Activated naive CD8-positive, alpha-beta T cell treated with anti-CD3 and anti-CD28 coated beads, Interleukin-2, amount 50 U/mL, for 24 hours (primary cell): ENCODE results near the gene PPIL6.

ENCODE experiments used
- ATAC-seq: fragments of 150-1000 bp; cut with Tn5 transposase; one replicate; pipeline ENCODE4 v1.10.0; 2021
- DNase-seq: peaks from one replicate; pipeline ENCODE4 v3.0.0; 2021
- H3K27ac Mint-ChIP-seq: one replicate; pipeline ENCODE4 v1.8.0; 2021; ENCODE audit warnings: mild to moderate bottlenecking, mixed read lengths
- H3K27me3 Mint-ChIP-seq: one replicate; pipeline ENCODE4 v1.8.0; 2021; ENCODE audit warnings: mixed read lengths
- H3K36me3 Mint-ChIP-seq: one replicate; pipeline ENCODE4 v1.8.0; 2021; ENCODE audit warnings: low read depth, mixed read lengths
- H3K4me1 Mint-ChIP-seq: one replicate; pipeline ENCODE4 v1.8.0; 2021; ENCODE audit warnings: mixed read lengths
- H3K4me3 Mint-ChIP-seq: one replicate; pipeline ENCODE4 v1.8.0; 2021; ENCODE audit warnings: mild to moderate bottlenecking, moderate library complexity, mixed read lengths
- H3K9me3 Mint-ChIP-seq: one replicate; pipeline ENCODE4 v1.8.0; 2021; ENCODE audit warnings: mixed read lengths

Gene PPIL6

DNA sequence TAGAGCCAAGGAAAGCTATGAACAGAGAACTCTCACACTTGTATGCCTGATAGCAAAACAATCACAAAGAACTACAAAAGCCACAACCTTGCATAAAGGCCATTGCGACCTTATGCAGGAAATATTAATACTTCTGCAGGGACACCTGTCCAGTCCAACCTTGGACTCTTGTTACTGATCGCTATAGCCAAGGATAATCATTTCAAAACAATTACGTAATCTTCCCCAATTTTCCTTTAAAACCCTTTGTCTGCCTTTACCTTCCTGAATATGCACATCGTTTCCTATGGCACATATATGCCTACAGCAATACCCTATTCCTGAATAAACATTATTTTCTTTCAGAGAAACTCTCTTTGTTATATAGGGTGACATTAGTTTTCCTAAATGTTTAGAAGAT lies 22.8 kb downstream of the PPIL6 start:
- H3K9me3 Mint-ChIP-seq: no peaks in the 10 kb centered on the region
- H3K36me3 Mint-ChIP-seq: no peaks in the 10 kb centered on the region
- ATAC-seq (no peak), DNase-seq (no peak)
- H3K27me3 Mint-ChIP-seq: no peaks in the 10 kb centered on the region
- H3K4me3 Mint-ChIP-seq: no peak overlapping the region
- H3K4me1 Mint-ChIP-seq: no peaks in the 10 kb centered on the region
- H3K27ac Mint-ChIP-seq: no peak overlapping the region

- Mint-ChIP-seq H3K36me3 (no peaks in the 10 kb centered on the region), H3K27me3 (peaks cover 2% of the 10 kb centered on the region), H3K9me3 (no peaks in the 10 kb centered on the region), H3K27ac (no peak overlapping the region), H3K4me1 (no peaks in the 10 kb centered on the region), H3K4me3 (no peak overlapping the region)
- ATAC-seq: no peak
- no peak for DNase-seq
Observed at GRCh38 chr6:109411034-109411433, 29.4 kb downstream of the PPIL6 start.

- no peaks in the 10 kb centered on the region for H3K4me1 Mint-ChIP-seq
- no peak for DNase-seq
- H3K27me3 Mint-ChIP-seq: peaks cover 2% of the 10 kb centered on the region
Observed at GRCh38 chr6:109406196-109406595, 34.2 kb downstream of the PPIL6 start.

DNA sequence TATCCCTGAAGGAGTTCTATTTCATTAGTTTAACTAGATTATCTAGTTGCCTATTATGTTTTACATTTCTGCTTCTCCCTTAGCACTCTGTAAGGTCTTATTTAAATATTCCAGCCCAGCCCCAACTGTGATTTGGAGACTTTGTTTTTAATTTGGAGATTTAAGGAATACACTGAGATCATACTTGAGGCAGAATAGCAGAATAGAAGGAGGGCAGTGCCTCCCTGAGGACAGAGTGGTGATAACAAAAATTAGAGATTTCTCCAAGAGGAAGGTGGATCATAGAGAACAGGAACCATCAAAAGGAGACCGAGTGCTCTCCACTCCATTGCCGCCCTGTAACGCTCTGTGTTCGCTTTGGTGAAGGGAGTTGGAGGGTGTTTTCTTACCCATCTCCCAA lies 43.4 kb downstream of the PPIL6 start:
- no peak overlapping the region for H3K27ac Mint-ChIP-seq
- no peaks in the 10 kb centered on the region for H3K9me3 Mint-ChIP-seq
- H3K4me1 Mint-ChIP-seq: peaks cover 5% of the 10 kb centered on the region
- no peaks in the 10 kb centered on the region for H3K36me3 Mint-ChIP-seq
- DNase-seq (no peak), ATAC-seq (no peak)
- H3K4me3 Mint-ChIP-seq: no peak overlapping the region
- no peaks in the 10 kb centered on the region for H3K27me3 Mint-ChIP-seq

More at GRCh38 chr6:109406196-109406595, 34.2 kb downstream of the PPIL6 start:
- no peaks in the 10 kb centered on the region for H3K9me3 Mint-ChIP-seq
- no peak for ATAC-seq
- H3K4me3 Mint-ChIP-seq: no peak overlapping the region
- no peak overlapping the region for H3K27ac Mint-ChIP-seq
- H3K36me3 Mint-ChIP-seq: no peaks in the 10 kb centered on the region

DNA sequence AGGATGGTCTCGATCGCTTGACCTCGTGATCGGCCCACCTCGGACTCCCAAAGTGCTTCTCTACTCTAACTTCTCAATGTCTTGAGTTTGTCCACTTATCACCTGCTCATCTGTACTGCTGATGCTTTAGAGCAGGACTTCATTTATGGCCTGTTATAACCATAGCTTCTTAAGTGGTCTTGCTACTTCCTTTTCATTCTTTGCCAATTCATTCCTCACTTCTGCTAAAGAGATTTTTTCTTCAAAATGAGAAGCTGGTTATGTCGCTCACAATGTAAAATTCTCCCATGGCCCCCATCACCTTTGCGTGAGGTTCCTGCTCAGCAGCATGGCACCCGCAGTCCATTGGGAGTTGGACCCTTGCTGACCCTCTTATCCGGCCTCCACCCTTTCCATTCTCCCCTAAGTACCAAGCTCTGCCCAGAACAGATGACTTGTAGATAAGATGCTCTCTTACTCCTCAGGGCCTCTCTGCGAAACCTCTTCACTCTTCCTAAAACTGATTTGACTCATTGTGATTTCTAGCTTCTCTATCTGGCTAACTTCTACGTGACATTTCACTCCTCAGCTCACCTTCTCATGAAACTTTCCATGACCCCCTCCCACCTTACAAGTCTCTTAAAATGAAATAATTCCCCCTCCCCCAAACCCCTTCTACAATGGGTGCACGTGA lies 44.2 kb downstream of the PPIL6 start:
- no peak overlapping the region for H3K27ac Mint-ChIP-seq
- no peaks in the 10 kb centered on the region for H3K27me3 Mint-ChIP-seq
- no peaks in the 10 kb centered on the region for H3K36me3 Mint-ChIP-seq
- no peak for ATAC-seq
- no peak overlapping the region for H3K4me3 Mint-ChIP-seq
- no peaks in the 10 kb centered on the region for H3K9me3 Mint-ChIP-seq
- no peak for DNase-seq
- peaks cover 9% of the 10 kb centered on the region for H3K4me1 Mint-ChIP-seq

DNA sequence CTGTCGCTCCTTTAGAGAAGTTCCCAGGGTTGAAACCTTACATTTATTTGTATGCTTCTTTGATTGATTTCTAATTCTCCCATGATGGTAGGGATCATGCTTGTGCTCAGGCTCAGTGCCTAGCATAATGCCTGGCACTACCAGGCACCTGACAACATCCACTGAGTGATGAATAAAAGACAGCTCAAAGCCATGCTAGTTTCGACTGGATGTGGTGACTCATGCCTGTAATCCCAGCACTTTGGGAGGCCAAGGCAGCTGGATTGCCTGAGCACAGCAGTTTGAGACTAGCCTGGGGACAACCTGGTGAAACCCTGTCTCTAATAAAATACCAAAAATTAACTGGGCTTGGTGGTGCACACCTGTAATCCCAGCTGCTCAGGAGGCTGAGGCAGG lies 46.5 kb downstream of the PPIL6 start:
- no peaks in the 10 kb centered on the region for H3K27me3 Mint-ChIP-seq
- no peak for ATAC-seq
- H3K36me3 Mint-ChIP-seq: no peaks in the 10 kb centered on the region
- H3K9me3 Mint-ChIP-seq: no peaks in the 10 kb centered on the region
- H3K27ac Mint-ChIP-seq: no peak overlapping the region
- no peak for DNase-seq
- H3K4me1 Mint-ChIP-seq: peaks cover 16% of the 10 kb centered on the region
- no peak overlapping the region for H3K4me3 Mint-ChIP-seq

DNA sequence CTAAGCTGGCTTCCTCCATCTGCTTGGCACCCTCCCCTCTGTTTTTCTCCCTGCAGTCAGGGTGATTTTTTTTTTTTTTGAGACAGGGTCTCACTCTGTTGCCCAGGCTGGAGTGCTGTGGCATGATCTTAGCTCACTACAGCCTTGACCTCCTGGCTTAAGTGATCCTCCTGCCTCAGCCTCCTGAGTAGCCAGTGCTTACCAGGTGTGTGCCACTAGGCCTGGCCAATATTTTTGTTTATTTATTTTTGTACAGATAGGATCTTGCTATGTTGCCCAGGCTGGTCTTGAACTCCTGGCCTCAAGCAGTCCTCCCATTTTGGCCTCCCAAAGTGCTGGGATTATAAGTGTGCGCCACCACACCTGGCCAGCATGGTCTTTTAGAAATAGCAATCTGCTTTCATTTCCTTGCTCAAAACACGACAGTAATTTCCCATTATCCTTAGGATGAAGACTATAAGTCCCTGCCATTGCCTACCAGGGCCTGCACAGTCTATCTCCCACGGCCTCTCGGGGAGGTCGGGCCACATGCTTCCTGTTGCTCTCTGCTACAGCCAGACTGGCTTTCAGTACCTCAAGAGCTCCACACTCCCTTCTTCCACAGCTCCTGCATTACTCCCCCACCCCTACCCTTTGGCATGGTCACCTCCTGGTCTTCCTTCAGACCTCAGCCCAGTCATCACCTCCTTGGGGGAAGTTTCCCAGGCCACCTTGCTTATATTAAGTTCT lies 47.1 kb downstream of the PPIL6 start:
- no peaks in the 10 kb centered on the region for H3K36me3 Mint-ChIP-seq
- H3K27me3 Mint-ChIP-seq: no peaks in the 10 kb centered on the region
- H3K4me1 Mint-ChIP-seq: peaks cover 16% of the 10 kb centered on the region
- no peak for DNase-seq
- ATAC-seq: no peak
- H3K9me3 Mint-ChIP-seq: no peaks in the 10 kb centered on the region
- H3K27ac Mint-ChIP-seq: no peak overlapping the region
- no peak overlapping the region for H3K4me3 Mint-ChIP-seq

DNA sequence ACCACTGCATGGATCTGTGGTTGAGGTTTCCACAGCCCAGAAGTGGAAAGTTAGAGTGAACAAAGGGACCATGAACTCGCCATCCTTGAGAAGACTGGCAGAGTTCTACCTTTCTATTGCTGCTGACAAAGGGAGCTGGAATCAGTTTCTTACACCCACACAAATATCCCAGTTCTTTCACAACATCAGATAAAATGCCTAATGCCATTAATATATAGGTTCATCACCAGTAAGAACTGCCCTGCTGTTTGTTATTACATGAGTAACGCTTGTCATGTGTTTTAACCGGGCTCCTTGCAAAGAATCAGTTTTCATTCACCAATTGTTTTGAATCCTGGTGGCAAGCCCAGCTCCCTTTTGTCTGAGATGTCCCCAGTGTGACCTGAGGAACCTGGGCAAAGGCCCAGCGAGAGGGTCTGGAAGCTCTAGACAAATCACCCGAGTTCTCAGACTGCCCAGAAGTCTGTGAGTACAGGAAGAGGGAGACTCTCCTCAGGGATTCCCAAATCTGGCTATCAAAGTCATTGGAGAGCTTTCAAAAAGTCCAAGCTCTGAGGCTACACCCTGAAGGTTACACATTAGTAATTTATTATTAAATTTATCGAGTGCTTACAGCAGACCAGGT lies 50.7 kb downstream of the PPIL6 start:
- peaks cover 13% of the 10 kb centered on the region for H3K4me1 Mint-ChIP-seq
- H3K27me3 Mint-ChIP-seq: no peaks in the 10 kb centered on the region
- no peaks in the 10 kb centered on the region for H3K9me3 Mint-ChIP-seq
- H3K27ac Mint-ChIP-seq: no peak overlapping the region
- ATAC-seq (no peak), DNase-seq (no peak)
- H3K36me3 Mint-ChIP-seq: no peaks in the 10 kb centered on the region
- no peak overlapping the region for H3K4me3 Mint-ChIP-seq

DNA sequence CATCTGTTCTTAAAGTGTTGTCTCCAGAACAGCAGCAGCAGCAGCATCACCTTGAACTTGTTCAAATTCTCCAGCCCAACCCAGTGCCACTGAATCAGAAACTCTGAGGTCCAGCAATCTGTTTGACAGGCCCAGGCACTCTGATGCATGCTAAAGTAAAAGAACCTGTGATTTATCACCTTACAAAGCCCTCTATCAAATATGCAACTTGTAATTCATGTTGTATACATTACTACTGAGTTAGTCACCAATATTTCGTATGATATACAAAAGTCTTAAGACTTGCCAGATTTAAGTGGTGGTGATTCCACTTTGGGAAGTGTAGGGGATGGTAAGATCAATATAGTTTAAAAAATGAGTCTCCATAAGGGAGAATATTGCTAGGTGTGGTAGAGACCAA lies 52.2 kb downstream of the PPIL6 start:
- H3K27me3 Mint-ChIP-seq: no peaks in the 10 kb centered on the region
- H3K9me3 Mint-ChIP-seq: no peaks in the 10 kb centered on the region
- no peak overlapping the region for H3K4me3 Mint-ChIP-seq
- H3K36me3 Mint-ChIP-seq: no peaks in the 10 kb centered on the region
- ATAC-seq (no peak), DNase-seq (no peak)
- H3K4me1 Mint-ChIP-seq: peaks cover 27% of the 10 kb centered on the region
- H3K27ac Mint-ChIP-seq: no peak overlapping the region

DNA sequence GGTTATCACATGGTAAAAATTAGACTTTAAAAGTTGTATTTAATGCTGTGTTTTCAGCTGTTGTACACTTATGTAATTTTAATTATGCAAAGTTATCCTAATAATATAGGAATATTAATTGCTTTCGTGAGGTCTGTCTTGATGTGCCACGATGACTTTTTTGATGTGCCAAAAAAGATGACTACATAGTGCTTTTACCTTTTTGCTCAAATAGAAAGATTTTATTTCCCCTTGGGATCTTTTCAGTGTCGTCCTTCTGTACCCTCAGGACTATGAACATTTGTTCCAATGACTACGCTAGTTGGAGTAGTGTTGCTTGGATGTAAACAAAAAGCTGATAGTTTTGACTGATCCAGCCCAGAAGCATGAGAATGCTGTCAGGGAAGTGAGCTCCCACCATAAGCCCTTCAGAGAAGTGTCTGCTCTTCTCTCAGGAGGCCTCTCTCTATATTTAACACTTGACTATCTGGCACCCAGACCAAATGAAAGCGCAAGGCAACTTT lies 56.9 kb downstream of the PPIL6 start:
- H3K4me1 Mint-ChIP-seq: peaks cover 37% of the 10 kb centered on the region
- ATAC-seq: no peak
- no peaks in the 10 kb centered on the region for H3K9me3 Mint-ChIP-seq
- no peak for DNase-seq
- peaks cover 16% of the 10 kb centered on the region for H3K36me3 Mint-ChIP-seq
- no peaks in the 10 kb centered on the region for H3K27me3 Mint-ChIP-seq
- H3K4me3 Mint-ChIP-seq: peak overlapping the region; percentile 85
- peak overlapping the region; percentile 99 for H3K27ac Mint-ChIP-seq

DNA sequence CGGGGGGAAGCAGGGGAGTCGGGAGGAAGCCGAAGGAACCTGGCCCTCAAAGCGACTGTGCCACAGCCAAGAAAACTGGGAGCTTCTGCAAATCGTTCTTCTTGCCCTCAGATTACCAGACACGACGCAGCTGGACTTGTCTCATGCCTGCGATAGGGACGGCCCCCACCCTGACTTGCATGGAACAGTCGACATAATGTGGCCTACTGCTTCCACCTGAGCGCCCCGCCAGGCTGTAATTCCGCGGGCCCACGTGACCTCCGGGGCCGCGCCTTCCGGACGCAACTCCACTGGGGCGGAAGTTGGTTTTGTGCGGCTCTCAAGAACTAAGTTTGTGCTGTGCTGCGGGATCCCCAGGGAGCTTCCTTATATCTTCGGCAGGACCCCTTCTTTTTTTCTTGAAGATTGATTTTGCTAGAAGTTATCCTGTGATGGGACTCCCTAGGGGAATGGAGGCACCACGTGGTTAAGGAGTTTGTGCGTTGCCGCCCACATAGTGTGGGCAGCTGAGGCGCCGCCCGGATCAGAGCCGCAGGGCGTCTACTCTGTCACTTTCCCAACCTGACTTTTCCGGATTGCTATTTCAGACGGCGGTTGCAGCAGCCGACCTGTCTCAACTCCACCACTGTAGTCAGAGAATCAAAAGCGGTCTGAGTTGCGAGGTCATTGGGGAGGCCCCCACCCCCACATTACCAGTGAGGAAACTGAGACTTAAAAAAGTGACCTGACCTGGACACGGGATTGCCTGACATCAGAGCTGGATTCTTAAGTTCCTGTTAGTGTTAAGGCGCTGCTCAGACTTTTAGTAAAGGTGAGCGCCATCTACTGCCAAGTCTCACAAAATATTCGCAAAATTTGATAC lies 57.6 kb downstream of the PPIL6 start:
- ATAC-seq (peak; percentile 74), DNase-seq (peak; percentile 90)
- H3K27me3 Mint-ChIP-seq: no peaks in the 10 kb centered on the region
- H3K36me3 Mint-ChIP-seq: peaks cover 23% of the 10 kb centered on the region
- no peaks in the 10 kb centered on the region for H3K9me3 Mint-ChIP-seq
- peak overlapping the region; percentile 85 for H3K4me3 Mint-ChIP-seq
- peak overlapping the region; percentile 99 for H3K27ac Mint-ChIP-seq
- H3K4me1 Mint-ChIP-seq: peaks cover 44% of the 10 kb centered on the region

DNA sequence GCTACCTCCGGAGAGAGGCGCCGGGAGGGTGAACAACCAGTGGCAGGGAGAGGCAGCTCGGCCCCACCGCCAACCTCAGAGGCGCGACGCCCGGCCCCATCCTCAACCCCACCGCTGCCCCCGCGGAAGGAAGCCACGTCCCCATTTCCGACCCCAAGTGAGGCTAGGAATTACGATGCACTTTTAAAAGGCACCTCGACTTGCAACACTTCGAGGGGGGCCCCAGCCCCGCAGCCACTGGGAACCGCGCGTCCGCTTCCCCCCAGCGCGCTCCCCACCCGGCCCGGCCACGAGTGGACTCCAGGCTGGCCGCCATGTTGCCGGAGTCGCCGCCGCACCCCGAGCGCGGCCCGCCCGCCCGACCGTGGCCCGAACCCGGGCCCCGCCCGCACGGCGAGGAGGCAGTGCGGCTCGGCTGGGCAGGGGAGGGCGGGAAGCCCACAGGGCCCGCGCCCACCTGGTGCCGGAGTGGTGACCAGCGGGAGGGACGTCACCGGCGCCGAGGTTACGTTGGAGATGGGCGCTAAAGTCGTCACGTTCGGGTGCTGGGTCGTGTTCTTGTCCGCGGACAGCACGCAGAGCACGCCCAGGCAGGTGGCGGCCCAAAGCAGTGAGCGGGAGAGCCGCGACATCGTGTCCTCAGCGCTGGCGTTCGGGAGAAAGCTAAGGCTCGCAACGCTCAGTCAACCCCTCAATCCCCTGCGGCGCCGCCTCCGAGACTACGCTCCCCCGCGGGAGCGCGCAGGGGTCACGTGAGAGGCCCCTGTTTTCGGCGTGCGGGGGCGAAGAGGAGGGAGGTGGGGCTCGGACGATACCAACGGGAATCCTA lies 58.5 kb downstream of the PPIL6 start, which contains the start of gene CD164:
Gene CD164, minus strand, starts transcription at position 721 of the 829 bp plus-strand sequence. Its CDS starts 89 bp downstream, at position 632.
- H3K27me3 Mint-ChIP-seq: no peaks in the 10 kb centered on the region
- H3K9me3 Mint-ChIP-seq: no peaks in the 10 kb centered on the region
- DNase-seq: peak; percentile 94
- ATAC-seq: peak; percentile 56
- H3K4me3 Mint-ChIP-seq: peak within 1 kb of the TSS; percentile 85
- peaks cover 51% of the 10 kb centered on the region for H3K4me1 Mint-ChIP-seq
- H3K36me3 Mint-ChIP-seq: peaks cover 31% of the 10 kb centered on the region
- H3K27ac Mint-ChIP-seq: peak within 1 kb of the TSS; percentile 99

- H3K4me3 Mint-ChIP-seq: peak overlapping the region; percentile 85
- ATAC-seq (no peak), DNase-seq (no peak)
- H3K27me3 Mint-ChIP-seq: no peaks in the 10 kb centered on the region
- H3K27ac Mint-ChIP-seq: peak overlapping the region; percentile 85
- peaks cover 37% of the 10 kb centered on the region for H3K36me3 Mint-ChIP-seq
- H3K4me1 Mint-ChIP-seq: peaks cover 57% of the 10 kb centered on the region
- no peaks in the 10 kb centered on the region for H3K9me3 Mint-ChIP-seq
Observed at GRCh38 chr6:109381061-109381746, 59.2 kb downstream of the PPIL6 start.
